Urinary bladder (tissue), 2 donors: ENCODE measurements around the gene NANOS1. TPM values are rescaled to one million over a fixed set of nuclear protein-coding genes. Genes with fewer than 3 reads are reported as not detected.

Experiments
- polyA plus RNA-seq: library from polyadenylated mRNA; stranded (reverse); fragments of 200-250 nt; gene quantifications from one replicate; pipeline ENCODE4 v1.2.3, GENCODE V29; 2013
- small RNA-seq: library from RNA; depleted of rRNA; stranded (forward); fragments of <200 nt; gene quantifications from one replicate; pipeline ENCODE3, GENCODE V24; 2014
- total RNA-seq: library from RNA; depleted of rRNA; stranded (reverse); fragments of >200 nt; gene quantifications from one replicate; pipeline ENCODE4 v1.2.3, GENCODE V29; 2014
- donor health status: healthy.

The NANOS1 gene
- total and polyA plus RNA-seq, 2 donors, result 2.2 to 5.1 TPM

Small RNA genes lying within 50 kb of the gene (small RNA-seq; reads per million reads assigned to genes)
- gene RF00413 (not detected), gene SNORA19 (not detected)

Other genes with a start within 250 kb of the NANOS1 start
- gene EIF3A, start 51.1 kb downstream of the NANOS1 start, total RNA-seq, result 110 TPM
- gene EIF3A, start 51.1 kb downstream of the NANOS1 start, polyA plus RNA-seq, result 81.9 TPM
- 45.7 TPM for gene DENND10, start 74.4 kb downstream of the NANOS1 start, total RNA-seq
- 25.4 TPM for gene DENND10, start 74.4 kb downstream of the NANOS1 start, polyA plus RNA-seq
- 16.1 TPM for gene SFXN4, start 136.0 kb downstream of the NANOS1 start, total RNA-seq
- gene SFXN4, start 136.0 kb downstream of the NANOS1 start, polyA plus RNA-seq, result 23.6 TPM
- 162 TPM for gene PRDX3, start 149.1 kb downstream of the NANOS1 start, total RNA-seq
- 219 TPM for gene PRDX3, start 149.1 kb downstream of the NANOS1 start, polyA plus RNA-seq
- 23.8 TPM for gene GRK5, start 177.9 kb downstream of the NANOS1 start, total RNA-seq
- 27.0 TPM for gene GRK5, start 177.9 kb downstream of the NANOS1 start, polyA plus RNA-seq